Ovary (tissue), 9 donors: Measurements from ENCODE around the gene CTRB2. TPM values are rescaled to one million over a fixed set of nuclear protein-coding genes. Genes with fewer than 3 reads are reported as not detected.

ENCODE experiments used
- DNase-seq, 5 donors: peaks; one replicate each; pipeline ENCODE4 v3.0.0-alpha.2; 2019 to 2020
- H3K27ac ChIP-seq, 2 donors: fragments of 200-600 bp; one replicate each; pipeline versions ENCODE4 v1.5.1 to v1.8.0; 2019 to 2022
- H3K27me3 ChIP-seq: fragments of 200-600 bp; one replicate; pipeline ENCODE4 v1.8.0; 2022
- H3K36me3 ChIP-seq: fragments of 200-600 bp; sonication (generic); one replicate; pipeline ENCODE4 v1.5.1; 2019
- H3K4me1 ChIP-seq: one replicate; pipeline ENCODE4 v1.8.1; 2013; ENCODE audit warnings: mild to moderate bottlenecking, moderate library complexity; ENCODE audit not compliant: insufficient read depth
- H3K4me3 ChIP-seq: fragments of 200-600 bp; sonication (generic); one replicate; pipeline ENCODE4 v1.5.1; 2017
- H3K9me3 ChIP-seq, 2 donors: fragments of 200-600 bp in 1 of 2; sonication (generic) in 1 of 2; one replicate each; pipeline versions ENCODE4 v1.5.1 to v1.8.1; 2013 to 2019; ENCODE audit warnings: mild to moderate bottlenecking in 1 of 2, moderate library complexity in 1 of 2
- CTCF ChIP-seq, 3 donors: fragments of 450-650 bp in 2 of 3; fragments of 200-600 bp in 1 of 3; IDR thresholded peaks; one replicate each; pipeline versions ENCODE4 v1.5.1 to v1.8.0; 2016 to 2022; ENCODE audit warnings: antibody characterized with exemption in 3 of 3, mild to moderate bottlenecking in 1 of 3
- EP300 ChIP-seq: sonication (generic); formaldehyde crosslinking; IDR thresholded peaks from one replicate; pipeline ENCODE4 v1.6.1; 2017; ENCODE audit warnings: antibody characterized with exemption
- POLR2A ChIP-seq: fragments of 450-650 bp; IDR thresholded peaks from one replicate; pipeline ENCODE4 v1.6.1; 2017; ENCODE audit warnings: antibody characterized with exemption, mild to moderate bottlenecking, moderate library complexity
- WGBS, 3 donors: extraction: QIAGEN DNeasy Blood & Tissue Kit in 1 of 3; methylation state at CpG; one replicate each; pipeline versions ENCODE4 v1.1.5 to v1.1.7; 2013 to 2017; 5-methylcytosine and 5-hydroxymethylcytosine counted together
- intact Hi-C, 4 donors: fragments of 100-400 bp; cut with DNase I; formaldehyde crosslinking; loops; one replicate each; pipeline versions ENCODE4 v1.11.0 to v1.15.1; 2022 to 2023
- polyA plus RNA-seq, 2 donors: library from polyadenylated mRNA; stranded (reverse); fragments of 200-250 nt in 1 of 2; fragments of 350-450 nt in 1 of 2; fragmentation: Illumina TruSeq in 1 of 2; extraction: RNeasy Lipid Tissue Mini Kit (QIAGEN cat#74804) in 1 of 2; gene quantifications; one replicate each; pipeline ENCODE4 v1.2.3, GENCODE V29; 2013 to 2014
- total RNA-seq, 7 donors: library from RNA; depleted of rRNA in 2 of 7; stranded (reverse); fragments of >200 nt in 2 of 7; fragmentation: NEBNext Ultra II Directional in 3 of 7; extraction: Animal tissue kit (Norgen Biotek cat#: 25700) in 3 of 7; gene quantifications; one replicate each; pipeline versions ENCODE4 v1.1.0 to v1.2.4, GENCODE V29; 2016 to 2023
- donor health status: DM: no; HTN: no; CAD: no; lungs with moderate emphysema.
- donor health status: DM: no; HTN: no; CAD: no.
- donor health status: Bipolar disorder and iron deficiency.
- donor health status: DM: yes; HTN: yes; CAD: no.
- donor health status: DM: no; HTN: no; CAD: no.
- donor health status: DM: yes; HTN: yes; CAD: no.

The CTRB2 gene
- total and polyA plus RNA-seq, 9 donors: 0.62 to 28.7 (median 2.8) TPM; not detected in 4

GRCh38 chr16:75198135-75198600, 8.8 kb downstream of the CTRB2 start:
- peaks cover 1% of the 10 kb centered on the region for H3K4me1 ChIP-seq
- H3K4me3 ChIP-seq: no peak overlapping the region
- TF ChIP-seq EP300 (no peak), CTCF (IDR thresholded peaks at IDR 0.05) (no peak), POLR2A (no peak)
- H3K27me3 ChIP-seq: no peaks in the 10 kb centered on the region
- WGBS, 3 donors: 9 to 15% (median 11%) methylated on average over 18 of the region's 18 CpGs
- intact Hi-C loops: loop anchor here in 1 of 4 donors (10.0 kb wide), 1 partner anchor 567 kb away; no protein-coding TSS in a partner anchor
- DNase-seq: peak in 2 of 5 donors; percentile 2 to 33
- H3K36me3 ChIP-seq: no peaks in the 10 kb centered on the region
- H3K9me3 ChIP-seq: no peaks in the 10 kb centered on the region
- no peak overlapping the region for H3K27ac ChIP-seq

- Histone ChIP-seq H3K9me3 (no peaks in the 10 kb centered on the region), H3K4me1 (peaks cover 1% of the 10 kb centered on the region), H3K27me3 (no peaks in the 10 kb centered on the region), H3K4me3 (no peak overlapping the region), H3K27ac (no peak overlapping the region), H3K36me3 (no peaks in the 10 kb centered on the region)
- TF ChIP-seq CTCF (IDR thresholded peaks at IDR 0.05) (no peak), EP300 (no peak), POLR2A (no peak)
- intact Hi-C loops: loop anchor here in 1 of 4 donors (10.0 kb wide), 1 partner anchor 567 kb away; no protein-coding TSS in a partner anchor
- whole genome bisulfite sequencing, 3 donors: 43 to 53% (median 44%) methylated on average over 14 of the region's 14 CpGs
- DNase-seq: no peak
Observed at GRCh38 chr16:75197522-75198134, 9.3 kb downstream of the CTRB2 start.

- DNase-seq: no peak
- Histone ChIP-seq H3K27me3 (no peaks in the 10 kb centered on the region), H3K36me3 (no peaks in the 10 kb centered on the region), H3K9me3 (no peaks in the 10 kb centered on the region), H3K4me1 (peaks cover 1% of the 10 kb centered on the region), H3K4me3 (no peak overlapping the region), H3K27ac (no peak overlapping the region)
- intact Hi-C loops: loop anchor here in 1 of 4 donors (10.0 kb wide), 1 partner anchor 568 kb away; no protein-coding TSS in a partner anchor
- 65 to 77% (median 72%) methylated on average over 9 of the region's 9 CpGs for WGBS, 3 donors
- TF ChIP-seq POLR2A: no peak
- no peak for TF ChIP-seq EP300
- no peak for TF ChIP-seq CTCF (IDR thresholded peaks at IDR 0.05)
Observed at GRCh38 chr16:75196836-75197235, 10.1 kb downstream of the CTRB2 start.

- intact Hi-C loops: loop anchor here in 1 of 4 donors (10.0 kb wide), 1 partner anchor 569 kb away; no protein-coding TSS in a partner anchor
- no peak overlapping the region for H3K27ac ChIP-seq
Observed at GRCh38 chr16:75195811-75196790, 10.9 kb downstream of the CTRB2 start.

More at GRCh38 chr16:75195811-75196790, 10.9 kb downstream of the CTRB2 start:
- Histone ChIP-seq H3K4me3 (no peak overlapping the region), H3K9me3 (no peaks in the 10 kb centered on the region), H3K27me3 (no peaks in the 10 kb centered on the region), H3K36me3 (no peaks in the 10 kb centered on the region), H3K4me1 (peaks cover 1% of the 10 kb centered on the region)
- WGBS, 3 donors: 81 to 83% (median 83%) methylated on average over 24 of the region's 24 CpGs
- TF ChIP-seq POLR2A: no peak
- TF ChIP-seq CTCF (IDR thresholded peaks at IDR 0.05): no peak
- no peak for TF ChIP-seq EP300
- no peak for DNase-seq
